Globus pallidus (tissue), 1 donor: Measurements from ENCODE around the gene ARFRP1.

ENCODE experiments used
- DNase-seq: peaks from one replicate; pipeline ENCODE4 v3.0.0-alpha.2; 2015; ENCODE audit warnings: low spot score

Gene ARFRP1

DNA sequence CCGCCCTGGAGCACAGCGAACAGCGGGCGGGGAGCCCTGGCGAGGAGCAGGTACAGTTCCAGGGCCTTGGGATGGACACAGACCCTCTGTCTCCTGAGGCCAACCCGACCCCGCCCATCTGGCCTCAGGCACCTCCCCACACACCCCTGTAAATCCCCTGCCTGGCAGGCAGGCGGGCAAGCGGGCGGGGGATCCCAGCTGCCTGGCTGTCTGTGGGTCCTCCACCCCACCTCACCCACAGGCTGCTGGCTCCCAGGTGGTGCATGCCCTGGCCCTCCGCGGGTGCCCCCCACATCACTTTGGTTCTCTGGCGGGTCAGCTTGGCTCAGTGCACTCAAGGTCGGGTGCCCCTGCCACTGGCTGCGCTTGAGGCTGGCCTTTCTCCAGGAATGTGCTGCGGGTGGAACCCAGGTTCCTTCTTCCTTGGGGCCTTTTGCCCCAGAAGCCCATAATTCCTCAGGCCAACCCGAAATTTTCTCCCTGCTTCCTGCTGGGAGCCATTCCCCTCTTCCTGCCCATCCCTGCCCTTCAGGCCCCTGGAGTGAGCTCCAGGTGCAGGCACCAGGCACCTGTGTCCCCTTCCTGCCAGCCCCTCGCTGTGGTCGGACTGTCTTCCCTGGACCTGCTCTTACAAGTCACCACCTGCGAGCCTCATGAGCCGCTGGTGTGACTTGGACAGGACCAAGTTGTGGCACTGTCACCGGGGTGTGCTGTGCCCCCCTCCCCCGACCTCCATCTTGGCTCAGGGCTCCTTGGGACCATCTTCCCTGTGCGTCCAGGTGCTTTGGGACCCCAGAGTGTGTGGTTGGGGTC, 16.7 kb downstream of the ARFRP1 start:
- no peak for DNase-seq

DNA sequence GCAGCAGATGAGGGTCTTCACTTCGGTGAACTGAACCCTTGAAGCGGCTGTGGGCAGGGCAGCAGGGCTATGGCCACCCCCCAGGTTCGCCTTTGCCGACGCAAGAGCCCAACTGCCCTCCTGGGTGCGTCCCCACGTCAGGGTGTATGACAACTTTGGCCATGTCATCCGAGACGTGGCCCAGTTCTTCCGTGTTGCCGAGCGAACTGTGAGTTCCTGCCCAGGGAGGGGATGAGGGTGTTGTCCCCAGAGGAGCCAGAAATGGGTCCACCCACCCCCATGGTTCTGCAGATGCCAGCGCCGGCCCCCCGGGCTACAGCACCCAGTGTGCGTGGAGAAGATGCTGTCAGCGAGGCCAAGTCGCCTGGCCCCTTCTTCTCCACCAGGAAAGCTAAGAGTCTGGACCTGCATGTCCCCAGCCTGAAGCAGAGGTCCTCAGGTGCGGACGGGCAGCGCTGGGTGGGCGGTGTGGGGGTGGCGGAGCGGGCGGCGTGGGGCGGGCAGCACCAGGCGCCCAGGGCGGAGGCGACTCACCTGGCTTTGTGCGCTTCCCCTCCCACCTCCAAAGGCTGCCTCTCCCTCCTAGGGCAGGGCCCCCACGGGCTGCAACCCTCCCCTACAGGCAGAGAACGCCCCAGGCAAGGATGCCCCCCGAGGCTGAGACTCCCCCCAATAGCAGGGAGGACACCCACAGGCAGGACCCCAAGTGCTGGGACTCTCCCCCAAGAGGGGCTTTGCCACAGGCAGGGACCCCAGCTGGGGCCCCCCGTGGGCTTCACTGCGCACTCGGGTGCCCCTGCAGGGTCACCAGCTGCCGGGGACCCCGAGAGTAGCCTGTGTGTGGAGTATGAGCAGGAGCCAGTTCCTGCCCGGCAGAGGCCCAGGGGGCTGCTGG, 17.5 kb downstream of the ARFRP1 start:
- no peak for DNase-seq

DNA sequence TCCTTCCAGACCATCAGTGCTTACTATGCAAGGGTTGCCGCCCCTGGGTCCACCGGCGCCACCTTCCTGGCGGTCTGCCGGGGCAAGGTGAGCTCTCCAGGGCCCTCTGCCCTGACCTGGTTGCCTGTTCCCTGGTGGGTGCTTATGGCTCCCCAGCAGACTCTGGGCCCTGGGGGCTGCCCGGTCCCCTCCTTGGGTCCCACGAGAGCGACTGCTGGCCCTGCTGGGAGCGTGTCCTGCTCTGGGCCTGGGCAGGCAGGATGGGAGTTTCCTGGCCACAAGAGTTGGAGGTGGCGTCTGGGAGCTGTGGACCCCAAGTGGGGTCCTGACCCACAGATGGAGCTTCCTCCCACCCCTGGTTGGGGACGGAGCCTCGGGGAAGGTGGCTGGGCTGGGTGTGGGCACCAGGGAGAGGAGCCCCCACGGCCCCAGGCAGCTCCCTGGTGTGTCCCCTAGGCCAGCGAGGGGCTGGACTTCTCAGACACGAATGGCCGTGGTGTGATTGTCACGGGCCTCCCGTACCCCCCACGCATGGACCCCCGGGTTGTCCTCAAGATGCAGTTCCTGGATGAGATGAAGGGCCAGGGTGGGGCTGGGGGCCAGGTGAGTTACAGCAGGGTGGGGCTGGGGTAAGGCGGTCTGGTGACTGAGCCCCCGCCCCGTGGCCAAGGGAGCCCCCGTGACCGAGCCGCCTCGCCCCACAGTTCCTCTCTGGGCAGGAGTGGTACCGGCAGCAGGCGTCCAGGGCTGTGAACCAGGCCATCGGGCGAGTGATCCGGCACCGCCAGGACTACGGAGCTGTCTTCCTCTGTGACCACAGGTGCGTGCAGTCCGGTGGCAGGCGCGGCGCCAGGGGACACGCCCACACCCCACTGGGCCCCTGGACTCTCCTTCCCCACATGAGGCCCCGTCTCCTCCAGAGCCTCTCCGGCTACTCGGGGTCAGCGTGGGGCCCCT, 18.5 kb downstream of the ARFRP1 start:
- DNase-seq: no peak

DNA sequence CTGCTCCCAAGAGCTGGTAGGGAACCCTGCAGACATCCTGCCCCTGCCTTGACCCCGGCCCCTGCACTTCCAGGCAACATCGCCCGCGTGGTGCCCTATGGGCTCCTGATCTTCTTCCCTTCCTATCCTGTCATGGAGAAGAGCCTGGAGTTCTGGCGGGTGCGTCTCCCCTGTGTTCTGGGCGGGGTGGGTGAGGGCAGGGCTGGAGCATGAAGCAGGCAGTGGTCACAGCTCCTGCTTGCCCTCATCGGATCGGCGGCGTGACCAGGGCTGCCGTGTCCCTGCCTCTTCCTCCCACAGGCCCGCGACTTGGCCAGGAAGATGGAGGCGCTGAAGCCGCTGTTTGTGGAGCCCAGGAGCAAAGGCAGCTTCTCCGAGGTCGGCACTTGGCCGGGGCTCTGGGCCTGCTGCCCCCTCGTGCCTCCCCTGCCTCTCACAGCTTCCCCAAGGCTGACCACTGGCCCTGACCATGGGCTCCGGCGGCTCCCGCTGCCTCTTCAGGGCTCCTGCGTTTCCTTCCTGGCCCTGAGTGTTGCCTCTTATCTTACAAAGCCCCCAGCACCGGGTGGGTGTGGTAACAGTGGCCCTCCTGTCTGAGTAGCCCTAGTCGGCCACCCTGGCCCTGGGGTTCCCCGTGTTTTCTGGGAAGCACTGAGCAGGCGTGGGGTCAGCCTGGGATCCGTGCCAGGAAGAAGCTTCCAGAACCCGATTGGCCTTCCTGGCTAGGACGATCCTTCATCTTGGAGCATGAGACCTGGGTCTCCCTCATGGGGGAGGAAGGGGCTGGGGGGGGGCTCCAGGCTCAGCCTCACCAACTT, 19.3 kb downstream of the ARFRP1 start:
- DNase-seq: no peak

DNA sequence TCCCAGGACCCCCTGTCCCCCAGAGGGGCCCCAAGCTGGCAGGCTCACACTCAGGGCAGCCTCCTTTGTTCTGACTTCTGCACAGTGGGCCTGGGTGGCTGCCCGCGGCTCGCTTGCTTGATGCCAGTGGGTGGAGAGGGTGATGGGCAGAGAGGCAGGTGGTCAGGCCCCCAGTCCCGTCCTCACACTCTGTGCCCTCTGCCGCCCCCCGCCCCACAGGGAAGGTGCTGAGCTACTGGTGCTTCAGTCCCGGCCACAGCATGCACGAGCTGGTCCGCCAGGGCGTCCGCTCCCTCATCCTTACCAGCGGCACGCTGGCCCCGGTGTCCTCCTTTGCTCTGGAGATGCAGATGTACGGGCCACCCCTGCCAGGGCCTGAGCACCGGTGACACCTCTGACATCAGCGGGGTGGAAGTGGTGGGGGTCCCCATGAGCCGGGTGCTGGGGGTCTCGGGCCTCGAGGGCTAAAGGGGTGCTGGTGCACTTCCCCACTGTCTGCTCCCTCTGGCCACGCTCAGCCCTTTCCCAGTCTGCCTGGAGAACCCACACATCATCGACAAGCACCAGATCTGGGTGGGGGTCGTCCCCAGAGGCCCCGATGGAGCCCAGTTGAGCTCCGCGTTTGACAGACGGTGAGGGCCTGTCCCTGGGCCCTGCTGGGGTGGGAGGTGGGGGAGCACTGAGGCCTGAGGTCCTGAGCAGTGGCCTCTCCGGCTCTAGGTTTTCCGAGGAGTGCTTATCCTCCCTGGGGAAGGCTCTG, 20.2 kb downstream of the ARFRP1 start:
- no peak for DNase-seq

DNA sequence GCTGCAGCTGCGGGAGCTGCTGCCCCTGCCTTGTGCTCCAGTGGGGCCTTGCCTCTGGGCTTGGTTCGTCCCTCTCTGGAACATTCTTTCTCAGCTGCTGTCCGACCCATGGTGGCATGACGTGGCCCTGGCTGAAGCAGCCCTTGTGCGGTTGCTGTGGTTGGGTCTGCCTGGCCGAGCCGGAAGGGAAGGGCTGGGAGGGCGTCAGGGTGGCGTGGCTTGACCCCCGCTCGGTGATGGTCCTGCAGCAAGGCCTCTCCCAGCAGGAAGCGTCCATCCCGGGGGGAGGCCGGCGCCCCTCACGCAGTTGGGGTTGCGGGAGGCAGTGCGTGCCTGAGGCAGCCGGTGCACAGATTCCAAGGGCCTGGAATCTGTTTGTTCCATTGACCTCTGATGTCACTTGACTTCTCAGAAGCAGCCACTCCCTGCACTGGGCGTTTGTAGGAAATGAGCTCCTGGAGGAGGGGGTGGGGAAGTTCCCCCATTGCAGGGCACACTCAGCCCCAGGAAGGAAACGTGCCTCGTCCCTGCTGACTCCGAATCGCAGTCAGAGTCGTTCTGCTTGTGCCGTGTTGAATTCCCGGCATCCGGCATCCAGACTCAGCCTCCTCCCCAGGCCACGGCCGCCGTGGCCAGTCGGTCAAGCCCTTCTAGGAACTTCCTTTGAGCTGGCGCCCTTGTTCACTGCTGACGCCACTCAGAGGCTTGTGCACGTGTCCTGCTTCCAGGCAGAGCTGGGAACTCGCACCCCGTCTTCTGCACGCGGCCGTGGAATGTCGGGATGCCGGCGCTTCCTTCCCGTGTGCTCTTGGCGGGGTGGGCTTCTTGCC, 21.1 kb downstream of the ARFRP1 start:
- DNase-seq: no peak

DNA sequence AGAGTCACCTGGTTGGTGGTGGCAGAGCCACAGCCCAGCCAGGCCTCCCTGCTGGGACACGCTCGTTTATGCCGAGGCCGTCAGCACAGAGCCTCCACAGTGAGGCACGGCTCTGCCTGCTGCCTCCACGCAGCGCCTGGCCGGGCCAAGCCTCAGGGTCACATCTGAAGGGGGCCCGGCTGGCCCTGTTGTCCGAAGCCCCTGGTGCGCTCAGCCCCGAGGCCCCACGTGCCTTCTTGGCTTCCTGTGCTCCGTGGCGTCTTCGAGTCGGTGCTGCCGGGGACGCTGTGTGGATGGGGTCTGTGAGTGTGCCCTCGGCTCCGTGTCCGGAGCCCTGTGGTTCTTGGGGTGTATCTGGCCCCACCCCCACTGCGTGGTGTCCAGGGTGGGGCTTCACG, 21.7 kb downstream of the ARFRP1 start:
- no peak for DNase-seq

DNA sequence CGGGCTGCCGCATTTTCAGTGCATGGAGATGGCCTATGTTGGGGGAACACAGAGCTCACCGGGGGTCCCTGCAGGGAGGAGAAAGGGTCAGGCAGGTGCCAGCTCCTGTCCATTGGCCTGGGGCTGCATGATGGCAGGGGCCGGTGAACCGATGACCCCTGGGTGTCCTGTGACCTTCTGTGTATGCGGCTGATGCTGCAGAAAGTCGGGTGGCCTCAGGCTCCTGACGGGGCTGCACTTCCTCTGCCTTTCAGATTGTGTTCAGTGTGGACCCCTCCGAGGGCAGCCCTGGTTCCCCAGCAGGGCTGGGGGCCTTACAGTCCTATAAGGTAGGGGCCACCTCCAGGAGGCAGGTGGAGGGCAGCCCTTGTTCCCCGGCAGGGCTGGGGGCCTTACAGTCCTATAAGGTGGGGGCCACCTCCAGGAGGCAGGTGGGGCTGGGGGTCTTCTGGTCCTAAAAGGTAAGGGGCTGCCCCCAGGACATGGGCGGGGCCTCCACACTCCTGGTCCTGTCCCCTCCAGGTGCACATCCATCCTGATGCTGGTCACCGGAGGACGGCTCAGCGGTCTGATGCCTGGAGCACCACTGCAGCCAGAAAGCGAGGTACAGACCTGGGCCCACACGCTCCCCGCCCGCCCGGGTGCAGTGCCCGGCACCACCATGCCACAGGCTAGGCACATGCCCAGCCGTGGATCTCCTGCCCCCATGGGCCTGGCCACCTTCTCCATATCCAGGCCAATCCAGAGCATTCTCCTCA, 22.3 kb downstream of the ARFRP1 start:
- no peak for DNase-seq

DNA sequence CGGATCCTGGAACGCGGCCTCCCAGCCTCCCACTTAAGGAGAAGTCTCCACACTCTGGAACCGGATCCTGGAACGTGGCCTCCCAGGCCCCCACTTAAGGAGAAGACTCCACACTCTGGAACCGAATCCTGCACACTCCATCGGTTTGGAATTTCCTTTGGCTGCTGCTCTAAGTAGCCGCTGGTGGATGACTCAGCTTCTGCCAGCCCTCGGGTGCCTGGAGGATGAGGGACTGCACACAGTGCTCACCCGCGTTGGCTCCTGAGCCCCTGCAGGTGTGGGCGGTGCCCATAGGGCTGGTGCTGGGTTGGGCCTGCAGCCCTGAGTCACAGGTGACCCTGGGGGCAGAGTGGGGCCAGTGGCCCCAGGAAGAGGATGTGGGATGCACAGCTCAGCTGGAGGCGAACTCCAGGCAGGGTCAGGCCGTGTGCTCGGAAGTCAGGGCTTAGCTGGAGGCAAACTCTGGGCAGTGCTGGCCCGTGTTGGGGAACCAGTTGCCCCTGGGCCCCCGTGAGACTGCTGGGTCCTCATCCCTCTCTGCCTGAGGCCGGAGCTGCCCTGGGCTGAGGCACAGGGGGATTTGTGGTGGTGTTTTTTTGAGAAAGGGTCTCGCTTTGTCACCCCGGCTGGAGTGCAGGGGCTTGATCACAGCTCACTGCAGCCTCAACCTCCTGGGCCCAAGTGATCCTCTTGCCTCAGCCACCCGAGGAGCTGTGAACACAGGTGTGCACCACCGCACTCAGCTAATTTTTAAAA, 25.2 kb downstream of the ARFRP1 start:
- no peak for DNase-seq

DNA sequence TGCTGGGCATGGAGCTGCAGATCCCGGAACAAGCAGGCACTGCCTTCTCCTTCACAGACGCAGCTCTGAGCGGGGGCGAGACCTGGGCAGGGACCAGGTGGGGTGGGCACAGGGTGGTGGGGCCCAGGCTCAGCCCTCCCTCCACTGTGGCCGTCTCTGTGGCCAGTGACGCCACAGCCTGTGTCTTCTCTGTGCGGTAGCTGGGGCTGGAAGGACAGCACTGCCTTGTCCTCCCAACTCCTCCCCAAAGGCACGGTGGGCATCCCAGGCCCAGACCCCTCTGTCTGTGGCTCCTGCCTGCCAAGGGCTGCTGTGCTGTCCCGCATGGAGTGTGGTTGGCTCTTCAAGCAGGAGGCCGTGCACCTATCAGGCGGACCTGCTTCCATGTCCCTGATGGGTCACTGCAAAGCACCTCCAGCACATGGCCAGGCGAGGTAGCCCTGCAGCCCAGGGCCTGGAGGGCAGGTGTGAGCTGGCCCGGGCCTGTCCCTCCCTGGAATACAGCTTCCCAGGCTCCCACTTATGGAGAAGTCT, 26.1 kb downstream of the ARFRP1 start:
- DNase-seq: no peak

DNA sequence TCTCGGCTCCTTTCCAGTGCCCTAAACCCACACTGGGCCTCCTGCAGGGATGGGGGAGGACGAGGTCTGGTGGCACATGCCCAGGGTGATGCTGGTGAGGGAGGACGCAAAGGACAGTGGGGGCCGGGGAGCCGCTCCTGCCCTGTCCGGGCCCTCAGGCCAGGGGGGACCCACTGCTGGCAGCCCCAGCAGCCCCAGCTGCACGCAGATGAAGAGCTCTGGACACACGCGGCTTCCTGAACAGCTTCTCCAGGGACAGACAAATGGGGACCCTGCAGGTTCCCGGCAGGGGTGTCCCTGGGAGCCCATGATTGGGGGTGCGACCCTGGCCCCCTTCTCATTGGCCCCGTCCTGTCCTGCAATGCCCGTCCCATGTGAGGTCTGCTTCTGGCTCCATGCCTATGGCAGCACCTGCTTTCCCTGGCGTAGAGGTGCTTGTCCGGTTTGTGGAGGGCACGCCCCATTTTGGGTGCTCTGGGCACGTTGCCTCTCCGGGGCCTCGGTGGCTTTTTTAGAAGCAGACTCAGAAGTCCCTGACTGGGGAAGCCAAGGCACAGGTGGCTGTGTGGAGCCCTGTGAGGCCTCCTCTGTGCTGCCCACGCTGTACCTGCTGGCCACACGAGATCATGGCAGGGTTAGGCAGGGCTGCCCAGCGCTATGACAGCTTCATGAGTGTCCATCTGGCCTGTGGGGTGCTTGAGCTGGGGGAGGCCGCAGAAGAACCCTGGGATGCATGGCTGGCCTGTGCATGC, 26.7 kb downstream of the ARFRP1 start:
- no peak for DNase-seq

DNA sequence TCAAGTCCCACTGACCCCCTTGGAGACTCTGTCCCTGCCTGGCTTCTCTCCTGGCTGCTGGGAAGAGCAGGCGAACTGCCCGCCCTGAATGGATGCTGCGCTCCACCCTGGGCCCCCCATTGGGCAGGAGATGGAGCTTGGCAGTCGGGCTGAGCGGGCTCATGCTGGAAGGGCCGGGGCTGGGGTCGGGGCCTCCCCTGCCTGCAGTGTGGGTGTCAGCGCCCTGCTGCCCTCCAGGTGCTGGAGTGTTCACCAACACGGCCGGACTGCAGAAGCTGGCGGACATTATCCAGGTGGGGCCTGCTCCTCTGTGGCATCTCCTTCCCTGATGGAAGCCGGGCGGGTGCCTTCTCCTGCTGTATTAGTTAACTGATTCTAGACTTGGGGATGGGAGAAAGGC, 27.3 kb downstream of the ARFRP1 start:
- DNase-seq: no peak

DNA sequence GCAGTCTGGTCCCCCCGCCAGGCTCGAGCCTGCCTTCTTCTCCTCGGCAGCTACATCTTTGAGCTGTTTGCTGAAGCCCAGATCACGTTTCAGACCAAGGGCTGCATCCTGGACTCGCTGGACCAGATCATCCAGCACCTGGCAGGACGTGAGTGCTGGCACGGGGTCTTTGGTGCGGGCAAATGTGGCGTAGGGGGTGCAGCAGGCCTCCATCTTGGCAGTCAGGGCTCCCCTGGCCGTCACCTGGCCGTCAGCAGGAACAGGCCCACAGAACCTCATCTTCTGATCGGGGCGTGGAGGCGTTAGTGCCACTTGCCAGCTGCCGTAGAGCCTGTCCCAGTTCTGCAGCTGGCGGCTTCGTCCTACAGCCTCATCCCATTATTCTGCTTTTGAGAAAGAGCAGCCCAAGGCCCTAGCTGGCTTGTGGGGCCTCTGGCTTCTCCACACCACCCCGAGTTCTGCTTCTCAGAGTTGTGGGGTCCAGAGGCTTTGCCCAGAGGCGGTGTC, 27.9 kb downstream of the ARFRP1 start:
- no peak for DNase-seq

DNA sequence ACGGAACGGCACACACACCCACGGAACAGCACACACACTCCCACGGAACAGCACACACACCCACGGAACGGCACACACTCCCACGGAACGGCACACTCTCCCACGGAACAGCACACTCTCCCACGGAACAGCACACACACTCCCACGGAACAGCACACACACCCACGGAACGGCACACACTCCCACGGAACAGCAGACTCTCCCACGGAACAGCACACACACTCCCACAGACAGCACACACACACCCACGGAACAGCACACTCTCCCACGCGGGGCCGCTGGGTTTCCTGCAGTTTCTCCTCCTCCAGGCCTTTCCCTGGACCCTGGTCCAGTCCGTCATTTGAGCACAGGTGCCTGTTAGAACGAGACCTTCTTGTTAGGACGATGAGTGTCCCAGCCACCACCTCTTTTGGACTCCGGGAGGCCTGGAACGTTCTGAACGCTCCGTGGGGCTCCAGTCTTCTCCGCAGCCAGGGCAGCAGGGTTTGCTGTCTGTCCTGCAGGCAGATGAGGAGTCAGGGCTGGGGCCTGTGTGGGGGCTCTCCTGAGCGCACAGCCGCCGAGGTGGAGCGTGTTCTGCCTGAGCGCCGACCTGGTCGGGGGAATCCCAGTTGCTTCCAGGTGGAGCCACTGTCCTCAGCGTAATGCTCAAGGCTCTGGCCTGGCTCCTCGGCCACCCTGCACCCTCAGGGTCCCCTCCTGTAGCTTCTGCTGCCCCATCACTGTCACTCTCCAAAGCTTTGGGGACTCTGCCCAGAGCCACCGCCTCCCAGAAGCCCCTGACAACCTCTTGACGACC, 28.9 kb downstream of the ARFRP1 start:
- no peak for DNase-seq

DNA sequence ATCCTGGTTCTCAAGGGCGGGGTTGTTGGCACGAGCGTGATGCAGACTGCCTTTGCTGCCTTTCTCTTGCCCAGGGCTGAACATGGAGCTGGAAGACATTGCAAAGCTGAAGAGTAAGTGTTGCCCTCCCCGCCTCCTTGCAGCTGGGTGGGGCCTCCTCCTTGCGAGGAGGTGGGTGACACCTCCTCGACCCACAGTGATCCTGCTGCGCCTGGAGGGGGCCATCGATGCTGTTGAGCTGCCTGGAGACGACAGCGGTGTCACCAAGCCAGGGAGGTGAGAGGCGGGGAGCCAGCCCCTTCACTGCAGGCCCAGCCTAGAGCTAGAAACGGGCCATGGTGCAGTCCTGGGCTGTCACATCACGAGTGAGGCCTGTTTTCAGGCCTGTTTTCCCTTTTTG, 29.7 kb downstream of the ARFRP1 start:
- DNase-seq: no peak
